Activated T-helper 1 cell treated with anti-CD3 and anti-CD28 coated beads, Interleukin-12 subunit alpha, Interleukin-12 subunit beta, Interleukin-2, Interleukin-4 antibody, amounts not matched to agents 30 ng/mL and 10 ng/mL and 1 ng/mL, durations not matched to agents 14 hours and 24 hours and 36 hours (primary cell): Measurements from ENCODE around the gene FKBP10. TPM values are rescaled to one million over a fixed set of nuclear protein-coding genes. Genes with fewer than 3 reads are reported as not detected.
A peak's percentile ranks its signal among the peaks of the same experiment; 100 is the strongest.
"Not testable (repeated sequence)": the region's sequence is repeated elsewhere in the genome, so short reads cannot be mapped to it uniquely, and the experiment has no call there.

Source experiments
- DNase-seq: peaks from one replicate; pipeline ENCODE4 v3.0.0; 2021; ENCODE audit warnings: low spot score
- H3K27ac Mint-ChIP-seq: one replicate; pipeline ENCODE4 v1.8.0; 2021; ENCODE audit warnings: mild to moderate bottlenecking, mixed read lengths
- H3K27me3 Mint-ChIP-seq: one replicate; pipeline ENCODE4 v1.8.0; 2022; ENCODE audit warnings: mild to moderate bottlenecking, moderate library complexity, mixed read lengths; ENCODE audit not compliant: insufficient read depth
- H3K36me3 Mint-ChIP-seq: one replicate; pipeline ENCODE4 v1.8.0; 2021; ENCODE audit warnings: low read depth, mixed read lengths
- H3K4me1 Mint-ChIP-seq: one replicate; pipeline ENCODE4 v1.8.0; 2021; ENCODE audit warnings: low read depth, mixed read lengths
- H3K4me3 Mint-ChIP-seq: one replicate; pipeline ENCODE4 v1.8.0; 2021; ENCODE audit warnings: mild to moderate bottlenecking, moderate library complexity, mixed read lengths
- H3K9me3 Mint-ChIP-seq: one replicate; pipeline ENCODE4 v1.8.0; 2021; ENCODE audit warnings: mixed read lengths
- intact Hi-C: fragments of 100-400 bp; cut with micrococcal nuclease; formaldehyde crosslinking; loops from one replicate; pipeline ENCODE4 v1.15.1; 2024
- total RNA-seq: library from RNA; stranded (reverse); gene quantifications from 2 replicates; pipeline ENCODE4 v1.2.3, GENCODE V29; 2022

The FKBP10 gene
- total RNA-seq, 1 donor from 2014 or later = 0.62 TPM

DNA sequence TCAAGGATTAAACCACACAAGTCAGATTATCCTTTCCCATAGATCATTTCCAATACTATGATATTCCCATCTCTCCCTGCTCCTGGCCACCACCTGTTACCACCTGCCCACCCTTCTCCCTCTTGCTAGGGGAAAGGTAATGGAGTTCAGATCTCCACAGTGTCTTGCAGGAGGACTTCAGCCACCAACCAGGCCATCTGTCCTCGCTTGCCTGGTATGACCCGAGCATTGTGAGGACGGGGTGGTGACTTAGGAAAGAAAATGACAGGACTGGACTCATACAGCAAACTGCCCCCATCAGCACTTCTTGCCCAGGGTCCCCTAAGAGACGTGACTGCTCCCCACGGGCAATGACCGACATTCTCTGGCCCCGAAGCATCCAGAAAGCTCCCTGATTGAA lies 10.8 kb downstream of the FKBP10 start:
- no peak overlapping the region for H3K4me3 Mint-ChIP-seq
- no peak for DNase-seq
- H3K27me3 Mint-ChIP-seq = no peaks in the 10 kb centered on the region
- no peak overlapping the region for H3K27ac Mint-ChIP-seq
- peaks cover 2% of the 10 kb centered on the region for H3K36me3 Mint-ChIP-seq
- no peaks in the 10 kb centered on the region for H3K4me1 Mint-ChIP-seq
- no peaks in the 10 kb centered on the region for H3K9me3 Mint-ChIP-seq
- intact Hi-C loops = no loop called here

DNA sequence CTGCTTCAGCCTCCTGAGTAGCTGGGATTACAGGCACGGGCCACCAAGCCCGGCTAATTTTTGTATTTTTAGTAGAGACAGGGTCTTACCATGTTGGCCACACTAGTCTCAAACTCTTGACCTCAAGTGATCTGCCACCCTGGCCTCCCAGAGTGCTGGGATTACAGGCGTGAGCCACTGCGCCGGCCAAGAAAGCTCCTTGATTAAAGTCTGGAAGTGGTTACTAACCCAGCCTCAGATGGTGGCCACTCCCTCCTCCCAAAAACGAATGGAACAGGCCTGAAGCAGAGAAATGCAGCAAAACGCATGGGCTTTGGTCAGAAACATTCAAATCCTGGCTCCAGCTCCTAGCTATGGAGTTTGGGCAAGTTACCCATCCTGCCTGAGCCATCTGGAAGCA lies 11.3 kb downstream of the FKBP10 start:
- no peak for DNase-seq
- H3K36me3 Mint-ChIP-seq = peaks cover 5% of the 10 kb centered on the region
- no peaks in the 10 kb centered on the region for H3K4me1 Mint-ChIP-seq
- no peak overlapping the region for H3K27ac Mint-ChIP-seq
- H3K27me3 Mint-ChIP-seq = no peaks in the 10 kb centered on the region
- no peak overlapping the region for H3K4me3 Mint-ChIP-seq
- intact Hi-C loops = no loop called here
- no peaks in the 10 kb centered on the region for H3K9me3 Mint-ChIP-seq

- no peak for DNase-seq
- intact Hi-C loops = no loop called here
- H3K4me3 Mint-ChIP-seq = no peak overlapping the region
- peaks cover 13% of the 10 kb centered on the region for H3K36me3 Mint-ChIP-seq
- H3K27ac Mint-ChIP-seq = no peak overlapping the region
- no peaks in the 10 kb centered on the region for H3K4me1 Mint-ChIP-seq
- H3K9me3 Mint-ChIP-seq = no peaks in the 10 kb centered on the region
- no peaks in the 10 kb centered on the region for H3K27me3 Mint-ChIP-seq
Observed at GRCh38 chr17:41825175-41825845, 12.5 kb downstream of the FKBP10 start.

DNA sequence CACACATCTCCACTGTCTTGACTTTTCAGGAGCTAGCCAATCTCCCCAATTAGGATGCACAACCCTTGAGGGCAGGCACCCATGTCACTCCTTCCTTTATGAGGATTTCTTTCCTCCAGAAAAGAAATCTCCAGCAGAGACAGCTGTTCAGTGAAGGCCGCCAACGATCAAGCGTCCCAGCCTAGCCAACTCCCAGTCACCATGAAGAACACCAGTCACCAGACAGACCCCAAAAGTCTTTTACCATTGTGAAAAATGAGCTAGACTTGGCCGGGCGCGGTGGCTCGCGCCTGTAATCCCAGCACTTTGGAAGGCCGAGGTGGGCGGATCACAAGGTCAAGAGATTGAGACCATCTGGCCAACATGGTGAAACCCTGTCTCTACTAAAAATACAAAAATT lies 17.2 kb downstream of the FKBP10 start:
- H3K9me3 Mint-ChIP-seq, H3K4me3 Mint-ChIP-seq, H3K27ac Mint-ChIP-seq, DNase-seq, H3K4me1 Mint-ChIP-seq, H3K27me3 Mint-ChIP-seq, intact Hi-C loops: not testable (repeated sequence)
- H3K36me3 Mint-ChIP-seq = peaks cover 24% of the 10 kb centered on the region

DNA sequence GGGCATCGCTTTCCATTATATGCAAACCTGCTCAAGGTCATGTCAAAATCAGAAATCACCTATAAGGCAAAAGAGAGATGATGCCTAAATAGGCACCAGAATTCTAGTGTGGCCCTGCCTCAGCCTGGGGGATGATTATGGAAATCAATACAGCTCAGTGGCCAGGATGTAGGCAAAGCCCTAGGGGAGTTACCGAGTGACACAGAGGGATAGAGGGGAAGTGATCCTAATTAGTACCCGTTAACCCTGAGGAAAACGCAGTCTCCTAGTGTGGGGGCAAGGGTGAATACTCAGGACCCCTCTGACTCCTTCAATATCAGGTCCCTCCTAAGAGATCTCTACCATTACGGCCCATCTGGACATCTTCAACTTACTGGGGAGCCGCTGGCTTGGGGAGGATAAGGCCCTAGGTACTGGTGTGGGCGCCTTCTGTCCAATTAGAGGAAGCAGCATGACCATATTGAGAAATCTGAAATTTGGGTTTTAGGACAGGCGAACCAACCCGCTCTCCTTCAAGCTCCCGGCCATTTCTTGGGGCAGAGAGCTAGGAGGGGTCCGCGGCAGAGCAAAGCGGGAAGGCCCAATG lies 22.5 kb downstream of the FKBP10 start:
- intact Hi-C loops = no loop called here
- no peaks in the 10 kb centered on the region for H3K9me3 Mint-ChIP-seq
- no peak for DNase-seq
- H3K27ac Mint-ChIP-seq = peak overlapping the region; percentile 65
- H3K36me3 Mint-ChIP-seq = peaks cover 17% of the 10 kb centered on the region
- peak overlapping the region; percentile 87 for H3K4me3 Mint-ChIP-seq
- peaks cover 11% of the 10 kb centered on the region for H3K4me1 Mint-ChIP-seq
- peaks cover 4% of the 10 kb centered on the region for H3K27me3 Mint-ChIP-seq

- intact Hi-C loops = loop anchor here (1.0 kb wide), 1 partner anchor 29 kb away; the partner anchor contains the start of gene KLHL11
- Mint-ChIP-seq H3K9me3 (no peaks in the 10 kb centered on the region), H3K4me3 (peak within 1 kb of the TSS; percentile 87), H3K27me3 (peaks cover 4% of the 10 kb centered on the region), H3K4me1 (peaks cover 11% of the 10 kb centered on the region), H3K27ac (peak within 1 kb of the TSS; percentile 65), H3K36me3 (peaks cover 13% of the 10 kb centered on the region)
- peak; percentile 53 for DNase-seq
Observed at GRCh38 chr17:41835800-41836549, 23.2 kb downstream of the FKBP10 start, which contains the start of gene NT5C3B. Gene NT5C3B, minus strand, starts transcription at chr17:41836232. Its CDS starts 39 bp downstream, at chr17:41836193.

- intact Hi-C loops = loop anchor here (1.0 kb wide), 1 partner anchor 29 kb away; the partner anchor contains the start of gene KLHL11
Observed at GRCh38 chr17:41836550-41837196, 23.9 kb downstream of the FKBP10 start.

DNA sequence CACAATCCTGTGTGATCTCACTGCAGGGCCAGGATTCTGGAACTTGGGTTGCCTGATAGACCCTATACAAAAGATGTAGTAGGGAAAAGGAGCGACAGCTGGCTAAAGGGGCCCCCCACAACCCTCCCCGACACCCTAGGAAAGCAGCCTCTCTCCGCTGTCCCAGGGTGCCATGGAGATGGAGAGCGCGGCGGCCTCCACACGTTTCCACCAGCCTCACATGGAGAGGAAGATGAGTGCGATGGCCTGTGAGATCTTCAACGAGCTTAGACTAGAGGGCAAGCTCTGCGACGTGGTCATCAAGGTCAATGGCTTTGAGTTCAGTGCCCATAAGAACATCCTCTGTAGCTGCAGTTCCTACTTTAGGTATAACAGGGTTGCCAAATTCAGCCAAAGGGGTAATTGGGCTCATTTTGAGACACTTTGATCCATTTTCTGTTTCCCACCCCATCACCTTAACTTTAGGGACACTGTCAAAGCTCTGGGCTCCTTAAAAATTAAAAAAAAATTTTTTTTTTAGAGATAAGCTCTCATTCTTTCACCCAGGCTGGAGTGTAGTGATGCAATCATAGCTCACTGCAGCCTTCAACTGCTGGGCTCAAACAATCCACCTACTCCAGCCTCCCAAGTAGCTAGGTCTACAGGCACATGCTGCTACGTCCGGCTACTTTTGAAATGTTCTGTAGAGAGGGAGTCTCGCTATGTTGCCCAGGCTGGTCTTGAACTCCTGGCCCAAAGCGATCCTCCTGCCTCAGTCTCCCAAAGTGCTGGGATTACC lies 25.1 kb downstream of the FKBP10 start, which contains the start of gene KLHL10:
Gene KLHL10 (plus strand): TSS at position 65 of the 778 bp plus-strand sequence. CDS start 108 bp downstream, at position 173.
- peaks cover 11% of the 10 kb centered on the region for H3K4me1 Mint-ChIP-seq
- H3K27me3 Mint-ChIP-seq = peaks cover 4% of the 10 kb centered on the region
- no peak within 1 kb of the TSS for H3K27ac Mint-ChIP-seq
- peaks cover 7% of the 10 kb centered on the region for H3K36me3 Mint-ChIP-seq
- DNase-seq = no peak
- no peaks in the 10 kb centered on the region for H3K9me3 Mint-ChIP-seq
- H3K4me3 Mint-ChIP-seq = peak within 1 kb of the TSS; percentile 69
- intact Hi-C loops = no loop called here

More at GRCh38 chr17:41836550-41837196, 23.9 kb downstream of the FKBP10 start:
- Mint-ChIP-seq H3K9me3 (no peaks in the 10 kb centered on the region), H3K4me3 (peak overlapping the region; percentile 69), H3K27ac (peak overlapping the region; percentile 4), H3K36me3 (peaks cover 9% of the 10 kb centered on the region), H3K4me1 (peaks cover 11% of the 10 kb centered on the region), H3K27me3 (peaks cover 4% of the 10 kb centered on the region)
- DNase-seq = no peak

- DNase-seq, H3K27ac Mint-ChIP-seq, intact Hi-C loops, H3K9me3 Mint-ChIP-seq, H3K36me3 Mint-ChIP-seq, H3K27me3 Mint-ChIP-seq, H3K4me3 Mint-ChIP-seq: not testable (repeated sequence)
- H3K4me1 Mint-ChIP-seq = peaks cover 11% of the 10 kb centered on the region
Observed at GRCh38 chr17:41839448-41839847, 26.6 kb downstream of the FKBP10 start.

DNA sequence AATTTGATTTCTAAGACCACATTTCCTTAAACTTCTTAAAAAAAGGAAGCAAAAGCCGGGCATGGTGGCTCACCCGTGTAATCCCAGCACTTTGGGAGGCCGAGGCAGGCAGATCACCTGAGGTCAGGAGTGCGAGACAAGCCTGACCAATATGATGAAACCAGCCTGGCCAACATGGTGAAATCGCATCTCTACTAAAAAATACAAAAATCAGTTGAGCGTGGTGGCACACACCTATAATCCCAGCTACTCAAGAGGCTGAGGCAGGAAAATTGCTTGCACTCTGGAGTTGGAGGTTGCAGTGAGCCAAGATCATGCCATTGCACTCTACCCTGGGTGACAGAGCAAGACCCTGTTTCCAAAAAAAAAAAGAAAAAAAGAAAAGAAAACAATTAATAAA lies 28.0 kb downstream of the FKBP10 start:
- DNase-seq, H3K9me3 Mint-ChIP-seq, H3K4me1 Mint-ChIP-seq, H3K36me3 Mint-ChIP-seq, H3K27me3 Mint-ChIP-seq, H3K27ac Mint-ChIP-seq, intact Hi-C loops, H3K4me3 Mint-ChIP-seq: not testable (repeated sequence)

- Mint-ChIP-seq H3K27me3 (no peaks in the 10 kb centered on the region), H3K36me3 (peaks cover 5% of the 10 kb centered on the region), H3K4me1 (no peaks in the 10 kb centered on the region), H3K27ac (no peak overlapping the region), H3K9me3 (no peaks in the 10 kb centered on the region), H3K4me3 (no peak overlapping the region)
- intact Hi-C loops = no loop called here
- DNase-seq = no peak
Observed at GRCh38 chr17:41844971-41845370, 32.2 kb downstream of the FKBP10 start.

DNA sequence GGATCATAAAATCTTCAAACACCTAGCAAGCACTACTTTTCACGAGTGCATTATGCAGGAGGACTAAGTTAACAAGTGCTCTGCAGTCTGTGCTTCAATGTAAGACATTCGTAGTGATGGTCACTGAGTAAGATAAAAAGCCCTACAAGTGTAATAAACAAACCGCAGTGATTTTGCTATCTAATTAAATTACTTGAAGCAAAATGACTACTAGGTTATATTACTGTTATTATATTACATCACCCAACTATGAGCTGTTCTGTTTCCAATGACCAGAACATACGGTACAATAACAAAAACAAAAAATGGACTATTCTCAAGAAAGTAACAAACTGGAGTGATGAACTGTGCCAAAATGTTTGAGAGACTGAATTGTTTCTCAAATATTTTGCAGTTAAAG lies 36.0 kb downstream of the FKBP10 start:
- DNase-seq = no peak
- intact Hi-C loops = no loop called here
- Mint-ChIP-seq H3K4me1 (peaks cover 9% of the 10 kb centered on the region), H3K36me3 (peaks cover 13% of the 10 kb centered on the region), H3K4me3 (no peak overlapping the region), H3K27ac (no peak overlapping the region), H3K9me3 (no peaks in the 10 kb centered on the region), H3K27me3 (no peaks in the 10 kb centered on the region)
